Measurements from ENCODE around the gene PROSER3. TPM values are rescaled to one million over a fixed set of nuclear protein-coding genes. Genes with fewer than 3 reads are reported as not detected.

The PROSER3 gene
- total and polyA plus RNA-seq, 9 of the 15 experiments (the other 6 are each of a cell fraction or from before 2014, with no cell fraction given): 1.0 to 39.5 (median 5.1) TPM

- TF ChIP-seq CHD7 (IDR thresholded peaks at IDR 0.05; ENCODE audit: low read depth, low read length) (no peak), ZC3H4 (CRISPR knock-in tag; IDR thresholded peaks at IDR 0.05; ENCODE audit: borderline replicate concordance) (no peak), NCOA4 (IDR thresholded peaks at IDR 0.05; ENCODE audit: partially characterized antibody) (no peak)
Measured at GRCh38 chr19:35780717-35781116, 22.7 kb downstream of the PROSER3 start (continued).

Measured in K562 (cell line).